D721Med (cell line): ENCODE measurements around the gene OST4.
"Not testable (repeated sequence)": the region's sequence is repeated elsewhere in the genome, so short reads cannot be mapped to it uniquely, and the experiment has no call there.

Source experiments
- DNase-seq: peaks from one replicate; pipeline ENCODE4 v3.0.0; 2011; ENCODE audit warnings: low spot score; ENCODE audit not compliant: insufficient read length
- FAIRE-seq: peaks from 2 replicates; lab custom pipeline; 2011; peaks lifted over from hg19 to GRCh38; lab: Jason Lieb, UNC
- TF ChIP-seq, protein P1 (sequence below): IDR thresholded peaks from 2 replicates; pipeline ENCODE4 v1.5.1; 2012; ENCODE audit warnings: mild to moderate bottlenecking, control low read depth; ENCODE audit not compliant: insufficient read depth; ENCODE audit errors: missing control alignments

OST4 gene

DNA sequence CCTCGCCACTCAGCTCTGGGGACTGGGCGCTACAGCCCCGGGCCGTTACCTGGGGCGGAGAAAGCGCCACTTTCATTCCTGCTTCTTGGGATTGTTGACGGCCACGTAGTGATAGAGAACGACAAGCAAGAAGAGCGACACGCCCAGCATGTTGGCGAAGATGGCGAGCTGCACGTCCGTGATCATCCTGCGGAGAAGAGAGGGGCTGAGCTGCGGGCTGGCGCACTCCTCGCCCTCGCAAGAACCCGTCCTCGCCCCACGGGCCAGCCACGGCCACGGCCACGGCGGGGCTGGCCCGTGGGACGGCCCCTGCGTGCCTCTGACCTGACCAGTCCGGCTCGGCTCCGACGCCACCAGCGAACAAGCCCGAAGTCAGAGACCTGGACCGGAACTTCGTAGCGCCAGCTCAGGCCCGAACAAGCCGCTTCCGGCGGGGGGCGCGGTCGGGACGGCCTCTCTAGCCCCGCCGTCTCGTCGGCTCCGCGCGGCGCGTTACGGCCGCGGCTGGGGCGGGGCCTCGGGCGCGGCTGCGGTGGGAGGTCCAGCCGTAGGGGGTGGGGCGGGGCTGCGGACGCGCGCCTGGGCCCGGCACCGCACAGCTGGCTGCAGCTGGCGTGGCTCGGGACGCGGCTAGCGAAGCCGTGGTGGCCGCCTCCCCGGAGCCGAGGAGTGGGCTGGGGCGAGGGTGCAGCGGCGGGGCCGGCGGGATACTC lies at the start of gene OST4:
Gene OST4 (minus strand): TSS at position 378 of the 713 bp plus-strand sequence.
- no peak for FAIRE-seq
- peak; percentile 96 for DNase-seq
- TF ChIP-seq, protein P1, sequence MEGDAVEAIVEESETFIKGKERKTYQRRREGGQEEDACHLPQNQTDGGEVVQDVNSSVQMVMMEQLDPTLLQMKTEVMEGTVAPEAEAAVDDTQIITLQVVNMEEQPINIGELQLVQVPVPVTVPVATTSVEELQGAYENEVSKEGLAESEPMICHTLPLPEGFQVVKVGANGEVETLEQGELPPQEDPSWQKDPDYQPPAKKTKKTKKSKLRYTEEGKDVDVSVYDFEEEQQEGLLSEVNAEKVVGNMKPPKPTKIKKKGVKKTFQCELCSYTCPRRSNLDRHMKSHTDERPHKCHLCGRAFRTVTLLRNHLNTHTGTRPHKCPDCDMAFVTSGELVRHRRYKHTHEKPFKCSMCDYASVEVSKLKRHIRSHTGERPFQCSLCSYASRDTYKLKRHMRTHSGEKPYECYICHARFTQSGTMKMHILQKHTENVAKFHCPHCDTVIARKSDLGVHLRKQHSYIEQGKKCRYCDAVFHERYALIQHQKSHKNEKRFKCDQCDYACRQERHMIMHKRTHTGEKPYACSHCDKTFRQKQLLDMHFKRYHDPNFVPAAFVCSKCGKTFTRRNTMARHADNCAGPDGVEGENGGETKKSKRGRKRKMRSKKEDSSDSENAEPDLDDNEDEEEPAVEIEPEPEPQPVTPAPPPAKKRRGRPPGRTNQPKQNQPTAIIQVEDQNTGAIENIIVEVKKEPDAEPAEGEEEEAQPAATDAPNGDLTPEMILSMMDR, result no peak

GRCh38 chr2:27119330-27119670 lies 47.8 kb upstream of the OST4 start:
- not testable (repeated sequence) for FAIRE-seq, DNase-seq

DNA sequence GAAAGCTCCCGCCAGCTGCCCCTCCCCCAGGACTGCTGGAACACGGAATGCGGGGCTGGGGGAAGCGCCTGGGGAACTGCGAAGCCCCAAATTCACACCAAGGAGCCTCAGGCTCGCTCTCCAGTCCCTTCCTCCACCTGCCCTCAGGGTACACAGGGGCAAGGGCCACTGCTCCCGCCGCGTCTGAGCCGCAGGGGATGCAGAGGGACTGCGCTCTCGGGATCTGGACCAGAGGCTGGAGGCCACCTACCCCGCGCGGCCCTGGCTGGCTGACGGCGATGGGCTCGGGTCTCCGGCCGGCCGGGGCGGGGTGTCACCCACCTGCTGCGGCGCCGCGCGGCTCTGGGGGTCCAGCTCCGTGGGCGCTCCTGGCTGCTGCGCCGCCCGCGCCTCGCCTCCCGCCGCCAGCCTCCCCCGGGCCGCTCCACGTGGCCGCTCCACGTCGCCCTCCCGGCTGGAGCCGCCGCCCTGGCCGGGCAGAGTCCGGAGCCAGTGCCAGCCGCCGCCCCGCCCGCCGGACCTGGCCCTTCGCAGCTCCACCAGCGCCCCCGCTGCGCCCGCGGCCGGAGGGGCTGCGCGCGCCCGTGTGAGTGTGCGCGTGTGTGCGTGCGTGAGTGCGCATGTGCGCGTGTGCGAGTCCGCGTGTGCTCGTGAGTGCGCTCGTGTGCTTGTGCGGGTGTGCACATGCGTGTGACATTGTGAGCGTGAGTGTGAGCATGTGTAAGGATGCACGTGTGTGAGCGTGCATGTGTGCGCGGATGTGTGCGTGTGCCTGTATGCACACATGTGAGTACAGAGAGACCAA lies 47.3 kb upstream of the OST4 start, which contains the start of gene CGREF1:
Gene CGREF1 (minus strand): TSS at position 604 of the 805 bp plus-strand sequence. CDS start 14,762 bp downstream, outside the sequence.
- DNase-seq (no peak), FAIRE-seq (no peak)
- TF ChIP-seq, protein P1, result no peak

GRCh38 chr2:27117995-27118524 lies 46.6 kb upstream of the OST4 start:
- FAIRE-seq (no peak), DNase-seq (no peak)
- TF ChIP-seq, protein P1, result no peak

DNA sequence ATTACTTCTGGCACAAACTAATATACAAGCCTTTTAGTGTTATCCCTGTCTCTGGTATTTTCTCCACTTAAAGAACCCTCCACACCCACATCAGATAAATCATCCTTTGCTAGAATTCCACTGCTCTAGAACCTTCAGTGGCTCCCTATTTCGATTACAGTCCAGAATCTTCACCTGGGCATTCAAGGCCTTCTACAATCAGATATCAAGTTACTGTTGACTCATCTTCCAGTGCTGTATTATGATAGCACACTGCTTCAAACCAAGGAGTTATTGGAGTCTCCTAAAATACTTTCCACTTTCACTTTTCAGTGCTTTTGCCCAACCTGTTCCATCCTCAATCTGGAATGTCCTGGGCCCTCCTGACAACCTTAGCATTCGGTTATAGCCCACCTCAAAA lies 44.1 kb upstream of the OST4 start:
- DNase-seq (no peak), FAIRE-seq (no peak)
- TF ChIP-seq, protein P1, result no peak

DNA sequence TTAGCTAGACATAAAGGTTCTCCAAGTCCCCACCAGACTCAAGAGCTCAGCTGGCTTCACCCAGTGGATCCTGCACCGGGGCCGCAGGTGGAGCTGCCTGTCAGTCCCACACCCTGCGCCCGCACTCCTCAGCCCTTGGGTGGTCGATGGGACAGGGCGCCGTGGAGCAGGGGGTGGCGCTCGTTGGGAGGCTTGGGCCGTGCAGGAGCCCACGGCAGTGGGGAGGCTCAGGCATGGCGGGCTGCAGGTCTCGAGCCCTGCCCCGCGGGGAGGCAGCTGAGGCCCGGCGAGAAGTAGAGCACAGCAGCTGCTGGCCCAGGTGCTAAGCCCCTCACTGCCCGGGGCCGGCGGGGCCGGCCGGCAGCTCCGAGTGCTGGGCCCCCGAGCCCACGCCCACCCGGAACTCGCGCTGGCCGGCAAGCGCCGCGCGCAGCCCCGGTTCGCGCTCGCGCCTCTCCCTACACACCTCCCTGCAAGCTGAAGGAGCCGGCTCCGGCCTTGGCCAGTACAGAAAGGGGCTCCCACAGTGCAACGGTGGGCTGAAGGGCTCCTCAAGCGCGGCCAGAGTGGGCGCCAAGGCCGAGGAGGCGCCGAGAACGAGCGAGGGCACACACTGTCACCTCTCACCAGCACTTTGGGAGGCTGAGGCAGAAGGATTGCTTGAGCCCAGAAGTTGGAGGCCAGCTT lies 40.1 kb upstream of the OST4 start:
- not testable (repeated sequence) for FAIRE-seq, DNase-seq

DNA sequence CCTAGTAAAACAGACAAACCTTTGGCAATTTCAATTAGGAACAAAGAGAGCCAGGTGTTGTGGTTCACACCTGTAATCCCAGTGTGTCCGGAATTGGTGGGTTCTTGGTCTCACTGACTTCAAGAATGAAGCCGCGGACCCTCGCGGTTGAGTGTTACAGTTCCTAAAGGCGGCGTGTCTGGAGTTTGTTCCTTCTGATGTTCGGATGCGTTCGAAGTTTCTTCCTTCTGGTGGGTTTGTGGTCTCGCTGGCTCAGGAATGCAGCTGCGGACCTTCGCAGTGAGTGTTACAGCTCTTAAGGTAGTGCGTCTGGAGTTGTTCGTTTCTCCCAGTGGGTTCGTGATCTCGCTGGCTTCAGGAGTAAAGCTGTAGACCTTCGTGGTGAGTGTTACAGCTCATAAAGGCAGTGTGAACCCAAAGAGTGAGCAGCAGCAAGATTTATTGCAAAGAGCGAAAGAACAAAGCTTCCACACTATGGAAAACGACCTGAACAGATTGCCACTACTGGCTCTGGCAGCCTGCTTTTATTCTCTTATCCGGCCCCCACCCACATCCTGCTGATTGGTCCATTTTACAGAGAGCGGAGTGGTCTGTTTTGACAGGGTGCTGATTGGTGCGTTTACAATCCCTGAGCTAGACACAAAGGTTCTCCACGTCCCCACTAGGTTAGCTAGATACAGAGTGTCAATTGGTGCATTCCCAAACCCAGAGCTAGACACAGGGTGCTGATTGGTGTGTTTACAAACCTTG lies 39.3 kb upstream of the OST4 start:
- not testable (repeated sequence) for DNase-seq

DNA sequence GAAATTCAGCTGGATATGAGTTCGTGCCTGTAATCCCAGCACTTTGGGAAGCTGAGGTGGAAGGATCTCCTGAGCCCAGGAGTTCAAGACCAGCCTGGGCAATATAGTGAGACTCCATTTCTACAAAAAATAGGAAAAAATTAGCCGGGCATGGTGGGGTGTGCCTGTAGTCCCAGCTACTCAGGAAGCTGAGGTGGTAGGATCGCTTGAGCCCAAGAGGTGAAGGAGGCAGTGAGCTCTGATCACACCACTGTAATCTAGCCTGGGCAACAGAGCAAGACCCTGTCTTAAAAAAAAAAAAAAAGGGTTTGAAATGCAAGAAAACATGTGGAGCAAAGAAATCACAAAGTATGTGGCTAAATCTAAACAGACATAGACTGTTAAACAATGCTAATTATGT lies 37.6 kb upstream of the OST4 start:
- TF ChIP-seq, protein P1, result no peak
- FAIRE-seq, result no peak
- DNase-seq, result no peak

More for the DNA sequence above, 39.3 kb upstream of the OST4 start:
- not testable (repeated sequence) for FAIRE-seq
